Neutrophil (primary cell): ENCODE measurements around the gene ATOSB.

Source experiments
- H3K27ac ChIP-seq: fragments of 200-600 bp; sonication (generic); 2 replicates; pipeline ENCODE4 v1.5.1; 2016; ENCODE audit warnings: mild to moderate bottlenecking, moderate library complexity
- H3K27me3 ChIP-seq: fragments of 200-600 bp; sonication (generic); 2 replicates; pipeline ENCODE4 v1.6.0; 2016; ENCODE audit warnings: mild to moderate bottlenecking
- H3K36me3 ChIP-seq: fragments of 200-600 bp; sonication (generic); 2 replicates; pipeline ENCODE4 v1.5.1; 2017
- H3K4me1 ChIP-seq, 2 experiments: fragments of 200-600 bp in 1 of 2; sonication (generic) in 1 of 2; 1 replicate in 1 of 2; 2 replicates in 1 of 2; pipeline versions ENCODE4 v1.5.1 to v1.6.1; 2013 to 2016; ENCODE audit warnings: low read depth in 1 of 2, low read length in 1 of 2, mild to moderate bottlenecking in 1 of 2, moderate library complexity in 1 of 2; ENCODE audit not compliant: control insufficient read depth in 1 of 2, insufficient read depth in 1 of 2
- H3K4me3 ChIP-seq, 2 experiments: fragments of 200-600 bp in 1 of 2; sonication (generic) in 1 of 2; 1 replicate in 1 of 2; 2 replicates in 1 of 2; pipeline ENCODE4 v1.5.1; 2013 to 2016; ENCODE audit warnings: low read depth in 1 of 2, low read length in 1 of 2, mild to moderate bottlenecking in 1 of 2, moderate library complexity in 1 of 2
- H3K9me3 ChIP-seq: fragments of 200-600 bp; sonication (generic); 2 replicates; pipeline ENCODE4 v1.5.1; 2016
- TF ChIP-seq, protein P1 (sequence below): fragments of 200-600 bp; sonication (generic); IDR thresholded peaks from 2 replicates; pipeline ENCODE4 v1.5.1; 2016; ENCODE audit warnings: antibody characterized with exemption

Gene ATOSB

DNA sequence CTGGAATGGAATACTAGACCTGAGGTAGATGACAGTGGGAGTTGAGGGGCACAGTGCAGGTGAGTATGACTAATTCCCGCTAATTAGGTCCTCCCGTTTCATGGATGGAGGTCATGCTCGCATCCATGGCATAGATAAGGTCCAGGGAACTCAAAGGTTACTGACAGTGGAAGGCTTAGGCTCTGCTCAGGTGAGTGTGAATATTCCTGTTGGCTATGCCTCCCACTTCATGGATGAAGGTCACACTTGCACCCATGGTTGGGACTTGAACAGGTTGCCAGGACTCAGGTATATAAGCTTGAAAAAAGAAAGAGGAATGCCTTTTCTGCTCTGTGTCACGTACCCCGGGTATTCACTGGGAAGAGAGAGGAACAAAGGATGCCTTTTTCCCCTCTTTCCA, 26.4 kb upstream of the ATOSB start:
- TF ChIP-seq, protein P1, sequence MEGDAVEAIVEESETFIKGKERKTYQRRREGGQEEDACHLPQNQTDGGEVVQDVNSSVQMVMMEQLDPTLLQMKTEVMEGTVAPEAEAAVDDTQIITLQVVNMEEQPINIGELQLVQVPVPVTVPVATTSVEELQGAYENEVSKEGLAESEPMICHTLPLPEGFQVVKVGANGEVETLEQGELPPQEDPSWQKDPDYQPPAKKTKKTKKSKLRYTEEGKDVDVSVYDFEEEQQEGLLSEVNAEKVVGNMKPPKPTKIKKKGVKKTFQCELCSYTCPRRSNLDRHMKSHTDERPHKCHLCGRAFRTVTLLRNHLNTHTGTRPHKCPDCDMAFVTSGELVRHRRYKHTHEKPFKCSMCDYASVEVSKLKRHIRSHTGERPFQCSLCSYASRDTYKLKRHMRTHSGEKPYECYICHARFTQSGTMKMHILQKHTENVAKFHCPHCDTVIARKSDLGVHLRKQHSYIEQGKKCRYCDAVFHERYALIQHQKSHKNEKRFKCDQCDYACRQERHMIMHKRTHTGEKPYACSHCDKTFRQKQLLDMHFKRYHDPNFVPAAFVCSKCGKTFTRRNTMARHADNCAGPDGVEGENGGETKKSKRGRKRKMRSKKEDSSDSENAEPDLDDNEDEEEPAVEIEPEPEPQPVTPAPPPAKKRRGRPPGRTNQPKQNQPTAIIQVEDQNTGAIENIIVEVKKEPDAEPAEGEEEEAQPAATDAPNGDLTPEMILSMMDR, result no peak
- peaks cover 9% of the 10 kb centered on the region for H3K9me3 ChIP-seq
- no peak overlapping the region for H3K4me3 ChIP-seq
- no peaks in the 10 kb centered on the region for H3K4me1 ChIP-seq
- no peak overlapping the region for H3K27ac ChIP-seq
- no peaks in the 10 kb centered on the region for H3K27me3 ChIP-seq
- H3K36me3 ChIP-seq, result no peaks in the 10 kb centered on the region

DNA sequence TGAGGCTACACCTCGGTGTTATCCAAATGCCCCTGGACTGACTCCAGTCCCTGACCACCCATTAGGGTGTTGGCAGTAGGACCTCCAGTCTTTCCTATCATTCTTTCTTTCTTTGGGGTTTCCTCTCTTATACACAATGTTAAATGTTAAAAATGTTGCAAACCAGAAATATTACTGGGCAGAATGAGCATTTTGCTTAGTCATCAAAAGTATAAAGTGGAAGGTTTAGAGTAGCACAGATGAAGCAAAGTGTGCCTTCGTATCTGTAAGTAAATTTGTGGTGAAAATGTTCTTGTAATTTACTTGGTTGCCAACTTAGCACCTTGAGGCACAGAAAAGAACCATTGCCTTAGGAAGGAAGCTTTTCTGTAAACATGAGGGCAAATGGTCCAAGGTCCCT, 24.4 kb upstream of the ATOSB start:
- Histone ChIP-seq H3K9me3 (peaks cover 9% of the 10 kb centered on the region), H3K4me1 (no peaks in the 10 kb centered on the region), H3K36me3 (no peaks in the 10 kb centered on the region), H3K27ac (no peak overlapping the region), H3K27me3 (no peaks in the 10 kb centered on the region), H3K4me3 (no peak overlapping the region)
- TF ChIP-seq, protein P1, result no peak

DNA sequence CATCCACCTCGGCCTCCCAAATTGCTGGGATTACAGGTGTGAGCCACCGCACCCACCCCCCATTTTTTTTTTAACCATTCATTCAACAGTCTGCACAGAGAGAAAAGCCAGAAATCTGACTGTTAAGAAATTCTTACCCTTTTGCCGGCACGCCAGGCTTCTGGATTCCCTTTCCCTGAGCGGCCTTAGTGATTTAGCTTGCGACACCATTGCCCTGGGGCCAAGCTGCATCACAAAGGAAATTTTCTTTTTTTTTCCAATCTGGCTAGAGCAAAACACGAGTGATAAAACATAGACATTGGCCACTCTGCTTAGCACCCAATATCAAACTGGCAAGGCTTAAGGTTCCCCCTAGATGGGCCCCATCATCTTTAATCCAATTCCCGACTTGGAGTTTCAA, 21.2 kb upstream of the ATOSB start:
- TF ChIP-seq, protein P1, result no peak
- no peaks in the 10 kb centered on the region for H3K36me3 ChIP-seq
- H3K27ac ChIP-seq, result no peak overlapping the region
- H3K4me3 ChIP-seq, result no peak overlapping the region
- H3K27me3 ChIP-seq, result no peaks in the 10 kb centered on the region
- H3K9me3 ChIP-seq, result peaks cover 3% of the 10 kb centered on the region
- no peaks in the 10 kb centered on the region for H3K4me1 ChIP-seq

DNA sequence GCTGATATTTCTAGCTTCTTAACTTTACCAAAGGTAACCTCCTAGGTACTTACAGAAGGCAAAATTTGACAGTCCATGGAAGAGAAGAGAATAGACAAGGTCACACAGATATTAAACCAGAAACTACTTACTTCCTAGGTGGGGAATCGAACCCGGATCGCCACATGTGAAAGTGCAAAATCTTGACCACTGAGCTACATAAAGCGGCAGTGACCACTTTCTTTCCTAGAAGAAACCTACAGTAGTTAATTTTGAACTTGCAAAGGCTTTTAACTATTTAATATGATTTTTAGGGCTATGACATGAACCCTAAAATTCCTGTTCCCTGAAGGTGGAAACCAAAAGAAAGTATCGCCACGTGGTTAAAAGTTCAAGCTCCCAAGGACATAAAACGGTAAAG, 20.3 kb upstream of the ATOSB start:
- Histone ChIP-seq H3K9me3 (no peaks in the 10 kb centered on the region), H3K4me3 (no peak overlapping the region), H3K27ac (no peak overlapping the region), H3K36me3 (no peaks in the 10 kb centered on the region), H3K4me1 (no peaks in the 10 kb centered on the region), H3K27me3 (no peaks in the 10 kb centered on the region)
- TF ChIP-seq, protein P1, result no peak

DNA sequence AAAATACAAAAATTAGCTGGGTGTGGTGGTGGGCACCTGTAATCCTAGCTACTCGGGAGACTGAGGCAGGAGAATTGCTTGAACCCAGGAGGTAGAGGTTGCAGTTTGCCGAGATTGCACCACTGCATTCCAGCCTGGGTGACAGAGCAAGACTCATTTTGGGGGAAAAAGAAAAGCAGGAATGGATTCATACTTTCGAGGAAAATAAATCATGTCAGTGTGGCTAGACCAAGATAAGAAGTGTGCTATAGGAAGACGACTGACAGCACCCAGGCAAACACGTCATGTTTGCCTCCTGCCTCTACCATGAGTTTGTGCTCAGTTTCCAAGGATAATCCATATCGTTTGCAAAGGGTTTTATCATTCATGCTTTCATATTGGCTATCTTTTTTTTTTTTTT, 19.3 kb upstream of the ATOSB start:
- Histone ChIP-seq H3K4me1 (no peaks in the 10 kb centered on the region), H3K27ac (no peak overlapping the region), H3K27me3 (no peaks in the 10 kb centered on the region), H3K36me3 (no peaks in the 10 kb centered on the region), H3K9me3 (no peaks in the 10 kb centered on the region), H3K4me3 (no peak overlapping the region)
- TF ChIP-seq, protein P1, result no peak

DNA sequence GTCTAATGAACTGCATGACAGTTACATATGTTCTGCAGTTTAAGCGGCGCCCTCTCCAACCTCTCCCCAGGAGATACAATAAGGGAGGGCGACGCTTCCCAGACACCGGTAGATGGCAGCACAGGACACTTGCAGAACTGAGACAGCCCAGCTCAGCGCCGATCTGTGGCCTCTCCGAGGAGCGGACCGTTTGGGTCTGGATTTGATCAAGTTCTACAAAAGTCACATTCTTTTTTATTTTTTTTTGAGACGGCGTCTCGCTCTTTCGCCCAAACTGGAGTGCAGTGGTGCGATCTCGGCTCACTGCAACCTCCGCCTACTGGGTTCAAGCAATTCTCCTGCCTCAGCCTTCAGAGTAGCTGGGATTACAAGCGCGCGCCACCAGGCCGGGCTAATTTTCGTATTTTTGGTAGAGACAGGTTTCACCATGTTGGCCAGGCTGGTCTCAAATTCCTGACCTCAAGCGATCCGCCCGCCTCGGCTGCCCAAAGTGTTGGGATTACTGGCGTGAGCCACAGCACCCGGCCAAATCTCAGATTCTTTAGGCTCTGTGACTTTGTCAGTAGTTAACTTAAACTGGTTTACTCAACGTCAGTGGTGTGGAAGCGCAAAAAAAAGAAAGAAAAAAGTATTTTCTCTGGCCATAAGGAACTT, 1.4 kb upstream of the ATOSB start:
- no peaks in the 10 kb centered on the region for H3K36me3 ChIP-seq
- no peaks in the 10 kb centered on the region for H3K27me3 ChIP-seq
- peak overlapping the region; percentile 98 for H3K27ac ChIP-seq
- TF ChIP-seq, protein P1, result peak; percentile 92
- peaks cover 41 to 44% of the 10 kb centered on the region in 2 experiments for H3K4me1 ChIP-seq
- peak overlapping the region; percentile 77 to 85 for H3K4me3 ChIP-seq
- no peaks in the 10 kb centered on the region for H3K9me3 ChIP-seq
